ENCODE results near the gene MAB21L4.

The MAB21L4 gene

DNA sequence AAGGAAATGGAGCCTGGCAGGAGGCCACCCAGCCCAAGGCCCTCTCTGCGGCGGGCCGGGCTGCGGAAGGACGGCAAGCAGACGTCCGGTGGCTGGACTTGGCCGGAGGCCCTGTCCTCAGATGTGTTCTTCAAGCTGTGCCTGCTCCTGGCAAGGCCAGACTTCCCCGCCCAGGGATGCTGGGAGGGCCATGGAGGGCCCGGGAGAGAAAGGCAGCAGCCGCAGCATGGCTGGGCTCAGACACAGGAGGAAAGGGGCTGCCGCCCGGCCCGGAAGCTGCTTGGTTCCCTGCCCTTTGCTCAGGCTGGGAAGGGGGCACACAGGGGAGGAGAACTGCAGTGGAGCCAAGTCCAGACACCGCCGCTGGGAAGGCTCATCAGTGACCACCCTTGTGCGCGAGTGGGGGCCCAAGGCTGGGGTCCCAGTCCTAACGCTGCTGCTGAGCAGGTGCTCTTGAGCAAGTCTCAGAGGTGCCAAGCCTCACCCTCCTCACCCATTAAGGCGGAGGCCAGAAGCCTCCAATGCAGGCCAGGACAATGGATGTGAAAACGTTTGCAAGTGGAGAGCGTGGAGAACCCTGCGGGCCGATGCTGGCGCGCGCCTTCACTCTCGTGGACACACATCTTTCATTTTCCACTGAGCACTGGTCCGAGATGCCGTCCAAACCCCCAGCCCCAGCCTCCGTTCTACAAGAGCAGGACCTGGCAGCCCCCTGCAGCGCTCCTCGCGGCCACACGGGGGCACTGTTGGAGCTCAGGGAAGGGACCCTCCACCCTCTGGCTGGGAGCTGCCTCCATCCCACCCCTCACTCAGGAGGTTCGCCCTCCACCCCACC, 18.1 kb upstream of the MAB21L4 start:
- TF ChIP-seq, protein P1, sequence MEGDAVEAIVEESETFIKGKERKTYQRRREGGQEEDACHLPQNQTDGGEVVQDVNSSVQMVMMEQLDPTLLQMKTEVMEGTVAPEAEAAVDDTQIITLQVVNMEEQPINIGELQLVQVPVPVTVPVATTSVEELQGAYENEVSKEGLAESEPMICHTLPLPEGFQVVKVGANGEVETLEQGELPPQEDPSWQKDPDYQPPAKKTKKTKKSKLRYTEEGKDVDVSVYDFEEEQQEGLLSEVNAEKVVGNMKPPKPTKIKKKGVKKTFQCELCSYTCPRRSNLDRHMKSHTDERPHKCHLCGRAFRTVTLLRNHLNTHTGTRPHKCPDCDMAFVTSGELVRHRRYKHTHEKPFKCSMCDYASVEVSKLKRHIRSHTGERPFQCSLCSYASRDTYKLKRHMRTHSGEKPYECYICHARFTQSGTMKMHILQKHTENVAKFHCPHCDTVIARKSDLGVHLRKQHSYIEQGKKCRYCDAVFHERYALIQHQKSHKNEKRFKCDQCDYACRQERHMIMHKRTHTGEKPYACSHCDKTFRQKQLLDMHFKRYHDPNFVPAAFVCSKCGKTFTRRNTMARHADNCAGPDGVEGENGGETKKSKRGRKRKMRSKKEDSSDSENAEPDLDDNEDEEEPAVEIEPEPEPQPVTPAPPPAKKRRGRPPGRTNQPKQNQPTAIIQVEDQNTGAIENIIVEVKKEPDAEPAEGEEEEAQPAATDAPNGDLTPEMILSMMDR (IDR thresholded peaks at IDR 0.05; ENCODE audit: low read depth, low read length) = peak; percentile 97
- H3K36me3 ChIP-seq = no peaks in the 10 kb centered on the region
- DNase-seq = peak; percentile 85
- H3K4me3 ChIP-seq (ENCODE audit: low read depth, low read length) = no peak overlapping the region
- no peaks in the 10 kb centered on the region for H3K9me3 ChIP-seq (ENCODE audit: severe bottlenecking)
- H3K27ac ChIP-seq = no peak overlapping the region
- no peaks in the 10 kb centered on the region for H3K27me3 ChIP-seq (ENCODE audit: insufficient read depth, low read depth, severe bottlenecking)

- Histone ChIP-seq H3K9me3 (ENCODE audit: severe bottlenecking) (no peaks in the 10 kb centered on the region), H3K4me3 (ENCODE audit: low read depth, low read length) (no peak overlapping the region), H3K27me3 (ENCODE audit: insufficient read depth, low read depth, severe bottlenecking) (no peaks in the 10 kb centered on the region), H3K27ac (no peak overlapping the region), H3K36me3 (no peaks in the 10 kb centered on the region)
- DNase-seq = no peak
- TF ChIP-seq, protein P1 (IDR thresholded peaks at IDR 0.05; ENCODE audit: low read depth, low read length) = no peak
Observed at GRCh38 chr2:240912878-240913809, 17.2 kb upstream of the MAB21L4 start.

DNA sequence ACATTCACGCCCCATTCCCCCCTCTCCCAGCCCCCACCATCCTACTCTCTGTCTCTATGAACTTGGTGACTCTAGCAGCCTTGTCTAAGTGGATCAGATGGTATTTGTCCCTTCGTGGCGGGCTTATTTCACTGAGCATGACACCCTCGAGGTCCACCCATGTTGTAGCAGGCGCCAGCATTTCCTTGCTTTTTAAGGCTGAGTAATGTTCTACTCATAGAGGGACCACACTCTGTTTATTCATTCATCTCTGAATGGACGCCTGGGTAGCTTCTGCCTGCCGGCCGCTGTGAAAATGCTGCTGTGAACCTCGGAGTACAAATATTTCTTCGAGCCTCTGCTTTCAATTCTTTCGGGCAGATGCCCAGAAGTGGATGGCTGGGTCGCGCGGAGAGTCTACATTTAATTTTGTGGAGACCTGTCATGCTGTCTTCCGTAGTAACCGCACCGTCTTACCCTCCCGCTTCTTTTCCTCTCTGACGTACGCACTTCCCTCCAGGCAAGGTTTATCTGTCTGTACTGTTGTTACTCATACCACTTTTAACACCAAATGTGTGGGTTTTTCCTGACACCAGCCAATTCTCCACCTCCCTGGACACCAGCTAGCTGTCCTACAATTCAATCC, 15.8 kb upstream of the MAB21L4 start:
- H3K9me3 ChIP-seq (ENCODE audit: severe bottlenecking) = no peaks in the 10 kb centered on the region
- no peaks in the 10 kb centered on the region for H3K36me3 ChIP-seq
- no peak for DNase-seq
- no peaks in the 10 kb centered on the region for H3K27me3 ChIP-seq (ENCODE audit: insufficient read depth, low read depth, severe bottlenecking)
- TF ChIP-seq, protein P1 (IDR thresholded peaks at IDR 0.05; ENCODE audit: low read depth, low read length) = no peak
- no peak overlapping the region for H3K27ac ChIP-seq
- no peak overlapping the region for H3K4me3 ChIP-seq (ENCODE audit: low read depth, low read length)

- TF ChIP-seq, protein P1 (IDR thresholded peaks at IDR 0.05; ENCODE audit: low read depth, low read length) = no peak
- Histone ChIP-seq H3K4me3 (ENCODE audit: low read depth, low read length) (no peak overlapping the region), H3K27me3 (ENCODE audit: insufficient read depth, low read depth, severe bottlenecking) (no peaks in the 10 kb centered on the region), H3K36me3 (no peaks in the 10 kb centered on the region), H3K27ac (no peak overlapping the region), H3K9me3 (ENCODE audit: severe bottlenecking) (no peaks in the 10 kb centered on the region)
- no peak for DNase-seq
Observed at GRCh38 chr2:240909216-240909974, 13.4 kb upstream of the MAB21L4 start.

DNA sequence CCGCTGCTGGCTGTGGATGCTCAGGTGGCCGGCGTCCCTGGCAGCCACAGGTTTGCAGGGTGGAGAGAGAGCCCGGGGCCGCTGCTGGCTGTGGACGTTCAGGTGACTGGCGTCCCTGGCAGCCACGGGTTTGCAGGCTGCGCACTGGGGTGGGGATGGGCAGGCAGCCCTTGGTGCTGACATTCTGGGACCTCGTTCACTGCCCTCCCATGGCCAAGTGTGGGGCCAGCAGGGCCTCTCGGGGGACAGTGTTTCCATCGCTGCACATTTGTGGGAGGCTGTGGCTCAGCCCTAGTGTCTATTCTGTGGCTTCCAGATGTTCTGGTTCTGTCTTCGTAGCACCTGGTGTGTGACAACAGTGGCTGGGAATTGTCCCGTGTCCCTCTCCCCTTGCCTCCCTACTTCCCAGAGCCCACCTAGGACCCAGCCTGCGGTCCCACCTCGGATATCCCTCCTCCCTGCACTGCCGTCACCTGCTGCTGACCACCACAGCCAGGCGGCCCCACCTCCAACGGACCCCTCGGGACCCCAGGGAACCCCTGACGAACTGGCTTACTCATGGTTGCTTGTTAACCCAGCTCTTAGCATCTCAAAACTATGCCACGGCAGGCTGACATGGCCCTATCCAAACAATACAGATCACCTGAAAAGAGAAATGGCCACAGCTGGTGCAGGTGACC, 11.1 kb upstream of the MAB21L4 start:
- Histone ChIP-seq H3K9me3 (ENCODE audit: severe bottlenecking) (no peaks in the 10 kb centered on the region), H3K36me3 (no peaks in the 10 kb centered on the region), H3K4me3 (ENCODE audit: low read depth, low read length) (no peak overlapping the region), H3K27ac (no peak overlapping the region), H3K27me3 (ENCODE audit: insufficient read depth, low read depth, severe bottlenecking) (no peaks in the 10 kb centered on the region)
- TF ChIP-seq, protein P1 (IDR thresholded peaks at IDR 0.05; ENCODE audit: low read depth, low read length) = no peak
- no peak for DNase-seq

Measured in WERI-Rb-1 (cell line).